Smooth muscle cell (in vitro differentiated cells): ENCODE data around the gene SFSWAP. TPM values are rescaled to one million over a fixed set of nuclear protein-coding genes. Genes with fewer than 3 reads are reported as not detected.
A peak's percentile ranks its signal among the peaks of the same experiment; 100 is the strongest.

Experiments used
- DNase-seq: peaks from one replicate; lab custom pipeline; 2025; ENCODE audit not compliant: unreplicated experiment; lab: John Stamatoyannopoulos, UW
- H2AFZ ChIP-seq: fragments of 200-600 bp; sonication (generic); 2 replicates; pipeline ENCODE4 v1.6.0; 2016; ENCODE audit warnings: antibody characterized with exemption, low read depth, mild to moderate bottlenecking
- H3F3A ChIP-seq: fragments of 200-600 bp; sonication (generic); 2 replicates; pipeline ENCODE4 v1.6.0; 2017; ENCODE audit warnings: antibody characterized with exemption, low read depth
- H3K27ac ChIP-seq: fragments of 200-600 bp; sonication (generic); 2 replicates; pipeline ENCODE4 v1.5.1; 2016; ENCODE audit warnings: low read depth, mild to moderate bottlenecking
- H3K27me3 ChIP-seq: fragments of 200-600 bp; sonication (generic); 2 replicates; pipeline ENCODE4 v1.6.1; 2016; ENCODE audit warnings: low read depth, mild to moderate bottlenecking
- H3K36me3 ChIP-seq: fragments of 200-600 bp; sonication (generic); 2 replicates; pipeline ENCODE4 v1.5.1; 2016; ENCODE audit warnings: low read depth
- H3K4me1 ChIP-seq: fragments of 200-600 bp; sonication (generic); 2 replicates; pipeline ENCODE4 v1.5.1; 2016; ENCODE audit warnings: low read depth
- H3K4me2 ChIP-seq: fragments of 200-600 bp; sonication (generic); 2 replicates; pipeline ENCODE4 v1.6.0; 2016; ENCODE audit warnings: mild to moderate bottlenecking
- H3K4me3 ChIP-seq: fragments of 200-600 bp; sonication (generic); 2 replicates; pipeline ENCODE4 v1.5.1; 2016; ENCODE audit warnings: mild to moderate bottlenecking
- H3K79me2 ChIP-seq: fragments of 200-600 bp; sonication (generic); 2 replicates; pipeline ENCODE4 v1.6.0; 2016; ENCODE audit warnings: low read depth, mild to moderate bottlenecking
- H3K9ac ChIP-seq: fragments of 200-600 bp; sonication (generic); 2 replicates; pipeline ENCODE4 v1.6.0; 2016; ENCODE audit warnings: low read depth
- H3K9me3 ChIP-seq: fragments of 200-600 bp; sonication (generic); replicated peaks from 2 replicates; pipeline ENCODE4 v1.5.1; 2016; ENCODE audit warnings: low read depth
- H4K20me1 ChIP-seq: fragments of 200-600 bp; sonication (generic); 2 replicates; pipeline ENCODE4 v1.6.0; 2016; ENCODE audit warnings: low read depth
- WGBS: methylation state at CpG from one replicate; pipeline ENCODE4 v1.1.7; 2016; ENCODE audit warnings: low lambda C conversion rate; 5-methylcytosine and 5-hydroxymethylcytosine counted together
- polyA plus RNA-seq: library from polyadenylated mRNA; unstranded; fragments of >200 nt; fragmentation: Nextera tagmentation; extraction: Ambion mirVana; gene quantifications from 2 replicates; pipeline ENCODE4 v1.2.1, GENCODE V29; 2016
- total RNA-seq: library from RNA; depleted of rRNA; stranded (reverse); fragments of >200 nt; gene quantifications from 2 replicates; pipeline ENCODE4 v1.2.3, GENCODE V29; 2014
- TF ChIP-seq, protein P1 (sequence below): fragments of 200-600 bp; sonication (generic); IDR thresholded peaks from 2 replicates; pipeline ENCODE4 v1.5.1; 2017; ENCODE audit warnings: borderline replicate concordance, mild to moderate bottlenecking, antibody characterized with exemption; ENCODE audit not compliant: insufficient read depth, poor library complexity, severe bottlenecking

SFSWAP gene
- total and polyA plus RNA-seq, 2 experiments from 2014 or later: 24.1 to 32.3 TPM

DNA sequence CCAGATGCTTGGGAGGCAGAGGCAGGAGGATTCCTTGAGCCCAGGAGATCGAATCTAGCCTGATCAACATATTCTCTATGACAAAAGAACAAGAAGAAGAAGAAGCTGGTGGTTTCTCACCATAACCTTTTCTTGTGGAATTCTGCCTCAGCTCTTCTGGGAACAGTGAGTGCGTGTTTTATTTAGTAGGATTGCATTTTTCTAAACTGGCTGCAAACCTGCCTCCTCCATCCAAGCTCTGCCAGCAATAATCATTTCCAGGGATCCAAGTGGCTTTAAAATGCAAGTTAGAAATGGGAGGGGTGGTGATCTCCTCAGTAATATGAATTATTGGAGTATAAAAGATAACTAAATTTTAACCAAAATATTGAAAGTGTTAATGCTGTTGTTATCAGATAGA is 71.2 kb downstream of the SFSWAP start:
- no peak overlapping the region for H2AFZ ChIP-seq
- WGBS: 96% methylated on average over 2 of the region's 2 CpGs
- H3K4me2 ChIP-seq: no peak overlapping the region
- H3K27ac ChIP-seq: no peak overlapping the region
- peaks cover 4% of the 10 kb centered on the region for H3K4me1 ChIP-seq
- no peak overlapping the region for H3K4me3 ChIP-seq
- H3K79me2 ChIP-seq: no peaks in the 10 kb centered on the region
- H3K9me3 ChIP-seq: no peaks in the 10 kb centered on the region
- no peak for DNase-seq
- peaks cover 4% of the 10 kb centered on the region for H4K20me1 ChIP-seq
- H3F3A ChIP-seq: no peaks in the 10 kb centered on the region
- no peaks in the 10 kb centered on the region for H3K36me3 ChIP-seq
- H3K27me3 ChIP-seq: no peaks in the 10 kb centered on the region
- no peak overlapping the region for H3K9ac ChIP-seq
- TF ChIP-seq, protein P1, sequence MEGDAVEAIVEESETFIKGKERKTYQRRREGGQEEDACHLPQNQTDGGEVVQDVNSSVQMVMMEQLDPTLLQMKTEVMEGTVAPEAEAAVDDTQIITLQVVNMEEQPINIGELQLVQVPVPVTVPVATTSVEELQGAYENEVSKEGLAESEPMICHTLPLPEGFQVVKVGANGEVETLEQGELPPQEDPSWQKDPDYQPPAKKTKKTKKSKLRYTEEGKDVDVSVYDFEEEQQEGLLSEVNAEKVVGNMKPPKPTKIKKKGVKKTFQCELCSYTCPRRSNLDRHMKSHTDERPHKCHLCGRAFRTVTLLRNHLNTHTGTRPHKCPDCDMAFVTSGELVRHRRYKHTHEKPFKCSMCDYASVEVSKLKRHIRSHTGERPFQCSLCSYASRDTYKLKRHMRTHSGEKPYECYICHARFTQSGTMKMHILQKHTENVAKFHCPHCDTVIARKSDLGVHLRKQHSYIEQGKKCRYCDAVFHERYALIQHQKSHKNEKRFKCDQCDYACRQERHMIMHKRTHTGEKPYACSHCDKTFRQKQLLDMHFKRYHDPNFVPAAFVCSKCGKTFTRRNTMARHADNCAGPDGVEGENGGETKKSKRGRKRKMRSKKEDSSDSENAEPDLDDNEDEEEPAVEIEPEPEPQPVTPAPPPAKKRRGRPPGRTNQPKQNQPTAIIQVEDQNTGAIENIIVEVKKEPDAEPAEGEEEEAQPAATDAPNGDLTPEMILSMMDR: no peak

DNA sequence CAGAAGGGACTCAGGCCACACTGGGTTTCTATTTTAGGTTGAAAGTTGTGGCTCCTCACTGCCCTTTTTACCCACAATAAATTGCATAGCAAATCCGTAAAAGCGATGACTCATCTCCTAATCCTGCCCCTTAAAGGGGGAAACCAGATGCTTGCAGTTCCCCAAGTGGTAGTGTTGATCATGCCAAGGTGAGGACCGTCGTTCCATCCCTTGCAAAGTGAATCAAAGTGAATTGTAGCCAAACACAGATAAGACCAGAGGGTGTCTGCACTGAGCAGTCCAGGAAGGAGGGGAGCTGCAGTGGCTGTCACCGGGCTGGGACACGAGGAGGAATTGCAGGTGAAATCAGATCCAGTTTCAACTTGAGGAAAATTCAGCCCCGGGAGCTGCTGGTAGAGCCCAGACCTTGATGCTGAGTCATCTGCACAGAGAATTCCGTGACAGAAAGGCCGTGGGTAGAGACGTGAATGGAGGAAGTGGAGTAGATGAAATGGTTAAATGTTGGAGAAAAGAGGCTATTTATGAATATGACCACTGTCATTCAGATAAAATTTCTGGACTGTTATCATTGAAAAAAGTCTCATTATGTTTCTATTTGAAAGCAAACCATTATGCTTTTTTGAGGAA is 73.1 kb downstream of the SFSWAP start:
- 11% methylated on average over 10 of the region's 10 CpGs for whole genome bisulfite sequencing
- peaks cover 4% of the 10 kb centered on the region for H4K20me1 ChIP-seq
- no peaks in the 10 kb centered on the region for H3F3A ChIP-seq
- H3K9me3 ChIP-seq: no peaks in the 10 kb centered on the region
- DNase-seq: no peak
- no peaks in the 10 kb centered on the region for H3K79me2 ChIP-seq
- no peaks in the 10 kb centered on the region for H3K36me3 ChIP-seq
- TF ChIP-seq, protein P1: no peak
- no peak overlapping the region for H3K4me3 ChIP-seq
- no peak overlapping the region for H2AFZ ChIP-seq
- no peaks in the 10 kb centered on the region for H3K27me3 ChIP-seq
- H3K9ac ChIP-seq: peak overlapping the region; percentile 30
- H3K4me1 ChIP-seq: peaks cover 4% of the 10 kb centered on the region
- H3K4me2 ChIP-seq: peak overlapping the region; percentile 44
- H3K27ac ChIP-seq: peak overlapping the region; percentile 75

DNA sequence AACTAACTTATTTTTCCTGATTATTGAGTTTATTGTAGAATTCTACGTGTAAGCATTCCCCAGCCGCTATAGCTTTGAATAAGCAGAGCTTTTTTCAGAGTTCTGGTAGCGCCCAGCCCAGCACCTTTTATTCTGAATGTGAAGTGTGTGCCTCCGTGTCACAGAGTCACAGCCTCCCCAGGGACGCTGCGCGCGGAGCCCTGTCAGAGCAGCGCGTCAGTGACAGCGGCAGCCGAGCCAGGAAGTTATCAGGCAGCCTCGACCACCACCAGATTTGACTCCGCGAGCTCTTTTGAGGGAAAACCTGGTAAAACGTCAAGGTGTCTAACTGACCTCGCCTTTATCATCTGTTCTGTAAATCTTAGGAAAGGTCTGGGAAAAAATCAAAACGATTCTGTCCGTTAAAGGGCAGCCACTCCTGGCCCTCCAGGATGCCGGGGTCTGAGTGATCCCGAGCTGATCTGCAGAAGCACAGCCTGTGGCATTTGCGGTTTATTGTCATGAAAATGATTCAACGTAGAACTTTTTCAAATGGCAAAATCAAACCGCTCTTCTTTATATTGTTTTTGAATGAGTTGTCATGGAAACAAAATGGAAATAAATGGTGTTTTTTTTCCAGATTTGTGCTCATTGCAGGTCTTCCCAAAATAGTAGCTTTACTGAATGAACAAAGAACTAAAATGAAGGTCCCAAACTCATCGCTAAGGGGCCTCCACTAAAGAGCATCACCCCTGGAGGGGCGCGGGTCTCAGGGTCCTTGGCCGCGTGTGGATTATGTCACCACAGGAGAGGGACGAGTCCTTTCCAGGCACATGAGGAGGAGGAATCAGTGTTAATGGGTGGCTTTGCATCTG is 74.2 kb downstream of the SFSWAP start:
- WGBS: 85% methylated on average over 30 of the region's 30 CpGs
- no peak for DNase-seq
- Histone ChIP-seq H3K79me2 (no peaks in the 10 kb centered on the region), H3K9ac (peak overlapping the region; percentile 34), H3K36me3 (no peaks in the 10 kb centered on the region), H3K27me3 (no peaks in the 10 kb centered on the region), H2AFZ (no peak overlapping the region), H4K20me1 (peaks cover 4% of the 10 kb centered on the region), H3K4me3 (no peak overlapping the region), H3F3A (no peaks in the 10 kb centered on the region), H3K27ac (peak overlapping the region; percentile 75), H3K9me3 (no peaks in the 10 kb centered on the region), H3K4me1 (peaks cover 4% of the 10 kb centered on the region), H3K4me2 (no peak overlapping the region)
- TF ChIP-seq, protein P1: no peak
